Heart left ventricle (tissue), 13 donors: ENCODE results near the gene BMP2K.

Source experiments
- POLR2A ChIP-seq, 2 donors: fragments of 450-650 bp; IDR thresholded peaks; one replicate each; pipeline ENCODE4 v1.6.1; 2017; ENCODE audit warnings: antibody characterized with exemption in 2 of 2, mild to moderate bottlenecking in 2 of 2, moderate library complexity in 2 of 2
- TF ChIP-seq, protein P1 (sequence below), 12 donors: fragments of 200-600 bp; sonication (generic) in 4 of 12; IDR thresholded peaks; one replicate each; pipeline versions ENCODE4 v1.5.0 to v1.8.0; 2018 to 2022; ENCODE audit warnings: antibody characterized with exemption in 12 of 12, mild to moderate bottlenecking in 5 of 12
- donor health status: ischemic (EF 13 %, LVEDD 7.1; RV severe dilation, severe dysfunction).
- donor health status: DM: no; HTN: yes; CAD: no.
- donor health status: DM: no; HTN: no; CAD: no.
- donor health status: ischemic (EF 25% LVEDD 6.9; RV normal size, moderate dysfunction).
- donor health status: ischemic (EF 25% LVEDD 5.7; RV mildly dilated, moderate dysfunction).
- donor health status: ischemic (EF 35%, LVEDD 5.7; RV mildly dilated, moderate dysfunction).
- donor health status: nonischemic (EF 11% LVEDD 7.7; RV severe dilation, severe dysfunction).
- donor health status: DM: yes; HTN: yes; CAD: no.
- donor health status: PGD.
- donor health status: ischemic (EF 29% LVEDD 5.4; RV normal size, mild dysfunction).
- donor health status: nonischemic (EF 23%, LVEDD 6.1; RV moderate dilation, normal function).

DNA sequence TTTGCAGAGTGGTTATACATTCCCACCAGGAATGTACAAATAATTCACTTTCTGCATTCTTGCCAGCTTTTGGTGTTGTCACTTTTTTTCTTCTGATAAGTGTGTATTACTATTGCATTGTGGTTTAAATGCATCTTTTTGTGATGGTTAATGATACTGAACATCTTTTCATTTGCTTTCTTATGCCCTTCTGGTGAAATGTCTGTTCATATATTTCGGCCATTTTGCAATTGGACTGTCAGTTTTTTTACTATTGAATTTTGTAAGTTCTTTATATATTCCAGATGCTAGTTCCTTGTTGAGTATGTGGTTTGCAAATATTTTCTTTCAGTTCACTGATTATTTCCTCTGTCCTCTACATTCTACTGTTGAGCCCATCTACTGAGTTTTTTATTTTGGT is 19.4 kb upstream of the BMP2K start:
- TF ChIP-seq, protein P1, sequence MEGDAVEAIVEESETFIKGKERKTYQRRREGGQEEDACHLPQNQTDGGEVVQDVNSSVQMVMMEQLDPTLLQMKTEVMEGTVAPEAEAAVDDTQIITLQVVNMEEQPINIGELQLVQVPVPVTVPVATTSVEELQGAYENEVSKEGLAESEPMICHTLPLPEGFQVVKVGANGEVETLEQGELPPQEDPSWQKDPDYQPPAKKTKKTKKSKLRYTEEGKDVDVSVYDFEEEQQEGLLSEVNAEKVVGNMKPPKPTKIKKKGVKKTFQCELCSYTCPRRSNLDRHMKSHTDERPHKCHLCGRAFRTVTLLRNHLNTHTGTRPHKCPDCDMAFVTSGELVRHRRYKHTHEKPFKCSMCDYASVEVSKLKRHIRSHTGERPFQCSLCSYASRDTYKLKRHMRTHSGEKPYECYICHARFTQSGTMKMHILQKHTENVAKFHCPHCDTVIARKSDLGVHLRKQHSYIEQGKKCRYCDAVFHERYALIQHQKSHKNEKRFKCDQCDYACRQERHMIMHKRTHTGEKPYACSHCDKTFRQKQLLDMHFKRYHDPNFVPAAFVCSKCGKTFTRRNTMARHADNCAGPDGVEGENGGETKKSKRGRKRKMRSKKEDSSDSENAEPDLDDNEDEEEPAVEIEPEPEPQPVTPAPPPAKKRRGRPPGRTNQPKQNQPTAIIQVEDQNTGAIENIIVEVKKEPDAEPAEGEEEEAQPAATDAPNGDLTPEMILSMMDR (IDR thresholded peaks at IDR 0.05), result no peak
- no peak for TF ChIP-seq POLR2A (IDR thresholded peaks at IDR 0.05)
